HepG2 (cell line): Measurements from ENCODE around the gene AMZ2. TPM values are rescaled to one million over a fixed set of nuclear protein-coding genes. Genes with fewer than 3 reads are reported as not detected.

Source experiments
- ARNT2 ChIP-seq: sonication (generic); formaldehyde crosslinking; IDR thresholded peaks from 2 replicates; pipeline ENCODE4 v1.8.0; 2022; ENCODE audit warnings: mild to moderate bottlenecking, low read depth, missing genetic modification reagents, moderate library complexity
- CBX1 ChIP-seq: IDR thresholded peaks from one replicate; pipeline ENCODE4 v1.6.1; 2016; ENCODE audit warnings: antibody characterized with exemption, low read depth
- CBX2 ChIP-seq, 2 experiments: fragments of 200-600 bp in 1 of 2; sonication (generic); formaldehyde crosslinking in 1 of 2; IDR thresholded peaks; 2 replicates each; pipeline versions ENCODE4 v1.7.0 to v1.8.1; 2018 to 2022; ENCODE audit warnings: low read depth in 2 of 2, low read length in 1 of 2, mild to moderate bottlenecking in 1 of 2, missing genetic modification reagents in 1 of 2
- HNRNPLL ChIP-seq: fragments of 200-400 bp; formaldehyde crosslinking; IDR thresholded peaks from 2 replicates; pipeline ENCODE4 v1.6.1; 2017; ENCODE audit warnings: mild to moderate bottlenecking, low read depth, low read length; ENCODE audit not compliant: poor library complexity, severe bottlenecking
- HOXA3 ChIP-seq: sonication (generic); formaldehyde crosslinking; IDR thresholded peaks from 2 replicates; pipeline ENCODE4 v1.5.0; 2020; ENCODE audit warnings: missing genetic modification reagents
- KLF12 ChIP-seq: sonication (generic); formaldehyde crosslinking; IDR thresholded peaks from 2 replicates; pipeline ENCODE4 v1.4.0; 2020; ENCODE audit warnings: missing genetic modification reagents, borderline replicate concordance
- MAZ ChIP-seq, 2 experiments: sonication (generic) in 1 of 2; formaldehyde crosslinking in 1 of 2; IDR thresholded peaks; 2 replicates each; pipeline versions ENCODE4 v1.5.0 to v1.6.1; 2012 to 2020; ENCODE audit warnings: low read depth in 2 of 2, mild to moderate bottlenecking in 2 of 2, borderline replicate concordance in 1 of 2, improper control_type of control experiment in 1 of 2, low read length in 1 of 2, missing genetic modification reagents in 1 of 2, moderate library complexity in 1 of 2
- MTF2 ChIP-seq: sonication (generic); formaldehyde crosslinking; IDR thresholded peaks from 2 replicates; pipeline ENCODE4 v1.5.0; 2020; ENCODE audit warnings: missing genetic modification reagents, borderline replicate concordance
- MYNN ChIP-seq: sonication (generic); formaldehyde crosslinking; IDR thresholded peaks from 2 replicates; pipeline ENCODE4 v1.4.0; 2020; ENCODE audit warnings: mild to moderate bottlenecking, low read depth, missing genetic modification reagents
- PTBP1 ChIP-seq: fragments of 200-400 bp; formaldehyde crosslinking; IDR thresholded peaks from 2 replicates; pipeline ENCODE4 v1.6.1; 2018; ENCODE audit warnings: low read length, low read depth; ENCODE audit not compliant: poor library complexity, severe bottlenecking
- RNF2 ChIP-seq: fragments of 450-650 bp; conservative IDR thresholded peaks from 2 replicates; pipeline ENCODE4 v1.6.1; 2016; ENCODE audit warnings: low read depth
- SPEN ChIP-seq: sonication (generic); formaldehyde crosslinking; IDR thresholded peaks from 2 replicates; pipeline ENCODE4 v1.5.1; 2020; ENCODE audit warnings: low read depth, mild to moderate bottlenecking, missing genetic modification reagents
- TMF1 ChIP-seq: sonication (generic); formaldehyde crosslinking; IDR thresholded peaks from 2 replicates; pipeline ENCODE4 v1.8.1; 2022; ENCODE audit warnings: low read depth, missing genetic modification reagents
- ZNF510 ChIP-seq: sonication (generic); formaldehyde crosslinking; IDR thresholded peaks from 2 replicates; pipeline ENCODE4 v1.4.0; 2020; ENCODE audit warnings: low read depth, mild to moderate bottlenecking, missing genetic modification reagents
- ZNF776 ChIP-seq: sonication (generic); formaldehyde crosslinking; IDR thresholded peaks from 2 replicates; pipeline ENCODE4 v1.4.0; 2020; ENCODE audit warnings: mild to moderate bottlenecking, missing genetic modification reagents
- ZNF777 ChIP-seq: sonication (generic); formaldehyde crosslinking; IDR thresholded peaks from 2 replicates; pipeline ENCODE4 v1.4.0; 2020; ENCODE audit warnings: missing genetic modification reagents
- polyA plus RNA-seq, 8 experiments: library from polyadenylated mRNA; depleted of rRNA in 3 of 8; stranded (reverse) in 7 of 8; unstranded in 1 of 8; fragments of >200 nt; fragmentation: Illumina TruSeq in 4 of 8; extraction: Trizol in 4 of 8; gene quantifications; 2 replicates each; pipeline versions ENCODE4 v1.2.1 to v1.2.3, GENCODE V29; 2011 to 2016; ENCODE audit warnings: low read depth in 4 of 8, missing spikeins in 1 of 8, mixed read lengths in 1 of 8; ENCODE audit not compliant: insufficient read depth in 1 of 8
- total RNA-seq, 5 experiments: library from RNA; depleted of rRNA; stranded (reverse); fragments of >200 nt; fragmentation: Illumina TruSeq; extraction: Trizol; gene quantifications; 2 replicates each; pipeline ENCODE4 v1.2.3, GENCODE V29; 2016; ENCODE audit warnings: low read depth in 1 of 5
- TF ChIP-seq, protein P1 (sequence below): sonication (generic); formaldehyde crosslinking; IDR thresholded peaks from 2 replicates; pipeline ENCODE4 v1.4.0; 2020; ENCODE audit warnings: missing genetic modification reagents
- TF ChIP-seq, protein P2 (sequence below): IDR thresholded peaks from 2 replicates; pipeline ENCODE4 v1.6.1; 2018; ENCODE audit warnings: missing genetic modification reagents, mild to moderate bottlenecking, missing compliant biosample characterization
- TF ChIP-seq, protein P3 (sequence below): sonication (generic); formaldehyde crosslinking; IDR thresholded peaks from 2 replicates; pipeline ENCODE4 v1.5.0; 2020; ENCODE audit warnings: missing genetic modification reagents, mild to moderate bottlenecking, borderline replicate concordance
- TF ChIP-seq, protein P4 (sequence below): sonication (generic); IDR thresholded peaks from 2 replicates; pipeline ENCODE4 v1.6.1; 2016; ENCODE audit warnings: low read depth, borderline replicate concordance

Gene AMZ2
- total and polyA plus RNA-seq, 2 of the 13 experiments (the other 11 are each of a cell fraction or from before 2014, with no cell fraction given), result 86.9 to 90.2 TPM

DNA sequence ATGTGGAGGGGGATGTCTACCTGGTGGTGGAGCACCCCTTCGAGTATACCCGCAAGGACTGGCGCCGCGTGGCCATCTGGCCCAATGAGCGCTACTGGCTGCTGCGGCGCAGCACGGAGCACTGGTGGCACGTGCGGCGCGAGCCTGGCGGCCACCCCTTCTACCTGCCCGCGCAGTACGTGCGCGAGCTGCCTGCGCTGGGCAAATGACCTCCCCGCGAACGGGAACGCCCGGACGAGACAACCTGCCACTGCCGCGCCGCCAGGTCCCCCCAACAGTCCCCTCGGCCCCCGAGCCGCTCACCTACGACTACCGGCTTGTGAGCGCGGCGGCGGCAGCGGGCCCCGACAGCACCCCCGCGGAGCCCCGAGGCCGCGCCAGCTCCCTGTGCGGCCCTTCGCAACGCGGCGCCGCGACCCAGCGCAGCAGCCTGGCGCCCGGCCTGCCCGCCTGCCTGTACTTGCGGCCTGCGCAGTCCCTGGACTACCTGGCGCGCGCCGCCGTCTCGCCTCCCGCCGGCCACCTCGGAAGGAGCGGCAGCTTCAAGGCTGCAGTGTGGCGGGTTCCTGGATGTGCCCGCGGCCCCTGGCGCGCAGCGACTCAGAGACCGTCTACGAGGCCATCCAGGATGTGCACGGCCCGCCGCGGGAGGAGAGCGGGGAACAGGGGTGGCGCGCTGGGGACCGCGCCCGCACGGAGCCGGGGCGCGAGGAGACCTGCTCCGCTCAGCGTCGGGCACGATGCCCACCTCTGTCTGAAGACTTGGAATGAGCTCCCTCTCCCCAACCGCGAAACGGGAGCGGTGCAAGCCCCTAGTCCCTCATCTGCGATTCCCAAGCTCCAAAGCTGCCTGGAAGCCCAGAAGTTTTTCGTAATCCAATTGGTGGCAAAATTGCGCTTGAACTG is 48.7 kb upstream of the AMZ2 start (continued):
- TF ChIP-seq ARNT2, result 0 out of 2 replicates have a peak, but pooled peaks have one; percentile 36
- no peak for TF ChIP-seq CBX2 (IDR thresholded peaks at IDR 0.05; ENCODE audit: low read depth, low read length)
- TF ChIP-seq CBX2 (CRISPR knock-in tag; IDR thresholded peaks at IDR 0.05; ENCODE audit: low read depth), result 0 out of 2 replicates have a peak, but pooled peaks have one; percentile 83
- TF ChIP-seq MAZ (IDR thresholded peaks at IDR 0.05; ENCODE audit: borderline replicate concordance, low read depth, low read length), result no peak
- no peak for TF ChIP-seq MAZ (CRISPR knock-in tag; IDR thresholded peaks at IDR 0.05; ENCODE audit: low read depth)
- TF ChIP-seq ZNF777 (CRISPR knock-in tag), result peak; percentile 91
- TF ChIP-seq, protein P1, sequence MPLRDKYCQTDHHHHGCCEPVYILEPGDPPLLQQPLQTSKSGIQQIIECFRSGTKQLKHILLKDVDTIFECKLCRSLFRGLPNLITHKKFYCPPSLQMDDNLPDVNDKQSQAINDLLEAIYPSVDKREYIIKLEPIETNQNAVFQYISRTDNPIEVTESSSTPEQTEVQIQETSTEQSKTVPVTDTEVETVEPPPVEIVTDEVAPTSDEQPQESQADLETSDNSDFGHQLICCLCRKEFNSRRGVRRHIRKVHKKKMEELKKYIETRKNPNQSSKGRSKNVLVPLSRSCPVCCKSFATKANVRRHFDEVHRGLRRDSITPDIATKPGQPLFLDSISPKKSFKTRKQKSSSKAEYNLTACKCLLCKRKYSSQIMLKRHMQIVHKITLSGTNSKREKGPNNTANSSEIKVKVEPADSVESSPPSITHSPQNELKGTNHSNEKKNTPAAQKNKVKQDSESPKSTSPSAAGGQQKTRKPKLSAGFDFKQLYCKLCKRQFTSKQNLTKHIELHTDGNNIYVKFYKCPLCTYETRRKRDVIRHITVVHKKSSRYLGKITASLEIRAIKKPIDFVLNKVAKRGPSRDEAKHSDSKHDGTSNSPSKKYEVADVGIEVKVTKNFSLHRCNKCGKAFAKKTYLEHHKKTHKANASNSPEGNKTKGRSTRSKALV (CRISPR knock-in tag), result peak; percentile 100
- TF ChIP-seq ZNF510, result no peak
- no peak for TF ChIP-seq KLF12 (CRISPR knock-in tag)
- TF ChIP-seq, protein P2, sequence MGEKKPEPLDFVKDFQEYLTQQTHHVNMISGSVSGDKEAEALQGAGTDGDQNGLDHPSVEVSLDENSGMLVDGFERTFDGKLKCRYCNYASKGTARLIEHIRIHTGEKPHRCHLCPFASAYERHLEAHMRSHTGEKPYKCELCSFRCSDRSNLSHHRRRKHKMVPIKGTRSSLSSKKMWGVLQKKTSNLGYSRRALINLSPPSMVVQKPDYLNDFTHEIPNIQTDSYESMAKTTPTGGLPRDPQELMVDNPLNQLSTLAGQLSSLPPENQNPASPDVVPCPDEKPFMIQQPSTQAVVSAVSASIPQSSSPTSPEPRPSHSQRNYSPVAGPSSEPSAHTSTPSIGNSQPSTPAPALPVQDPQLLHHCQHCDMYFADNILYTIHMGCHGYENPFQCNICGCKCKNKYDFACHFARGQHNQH (CRISPR knock-in tag), result no peak
- peak; percentile 4; the same call in 1 of the 2 replicates for TF ChIP-seq HOXA3 (CRISPR knock-in tag)
- TF ChIP-seq RNF2, result 0 out of 2 replicates have a peak, but pooled peaks have one; percentile 26
- 0 out of 2 replicates have a peak, but pooled peaks have one; percentile 31 for TF ChIP-seq TMF1 (CRISPR knock-in tag)
- TF ChIP-seq MTF2 (CRISPR knock-in tag), result no peak; the same call in 1 of the 2 replicates
- TF ChIP-seq, protein P3, sequence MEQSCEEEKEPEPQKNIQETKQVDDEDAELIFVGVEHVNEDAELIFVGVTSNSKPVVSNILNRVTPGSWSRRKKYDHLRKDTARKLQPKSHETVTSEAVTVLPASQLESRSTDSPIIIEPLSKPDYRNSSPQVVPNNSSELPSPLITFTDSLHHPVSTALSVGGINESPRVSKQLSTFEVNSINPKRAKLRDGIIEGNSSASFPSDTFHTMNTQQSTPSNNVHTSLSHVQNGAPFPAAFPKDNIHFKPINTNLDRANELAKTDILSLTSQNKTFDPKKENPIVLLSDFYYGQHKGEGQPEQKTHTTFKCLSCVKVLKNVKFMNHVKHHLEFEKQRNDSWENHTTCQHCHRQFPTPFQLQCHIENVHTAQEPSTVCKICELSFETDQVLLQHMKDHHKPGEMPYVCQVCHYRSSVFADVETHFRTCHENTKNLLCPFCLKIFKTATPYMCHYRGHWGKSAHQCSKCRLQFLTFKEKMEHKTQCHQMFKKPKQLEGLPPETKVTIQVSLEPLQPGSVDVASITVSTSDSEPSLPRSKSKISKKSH (CRISPR knock-in tag), result 0 out of 2 replicates have a peak, but pooled peaks have one; percentile 15
- TF ChIP-seq SPEN (CRISPR knock-in tag), result peak; percentile 16; the same call in 1 of the 2 replicates
- no peak for TF ChIP-seq MYNN (CRISPR knock-in tag)
- no peak for TF ChIP-seq PTBP1
- TF ChIP-seq, protein P4, sequence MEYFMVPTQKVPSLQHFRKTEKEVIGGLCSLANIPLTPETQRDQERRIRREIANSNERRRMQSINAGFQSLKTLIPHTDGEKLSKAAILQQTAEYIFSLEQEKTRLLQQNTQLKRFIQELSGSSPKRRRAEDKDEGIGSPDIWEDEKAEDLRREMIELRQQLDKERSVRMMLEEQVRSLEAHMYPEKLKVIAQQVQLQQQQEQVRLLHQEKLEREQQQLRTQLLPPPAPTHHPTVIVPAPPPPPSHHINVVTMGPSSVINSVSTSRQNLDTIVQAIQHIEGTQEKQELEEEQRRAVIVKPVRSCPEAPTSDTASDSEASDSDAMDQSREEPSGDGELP, result no peak
- peak; percentile 33 for TF ChIP-seq HNRNPLL
- peak; percentile 65; the same call in 1 of the 2 replicates for TF ChIP-seq ZNF776 (CRISPR knock-in tag)
- no peak for TF ChIP-seq CBX1
